ENCODE results near the gene METAP1D. TPM values are rescaled to one million over a fixed set of nuclear protein-coding genes. Genes with fewer than 3 reads are reported as not detected.

METAP1D gene
- total RNA-seq, 1 experiment from 2014 or later = 4.7 TPM

DNA sequence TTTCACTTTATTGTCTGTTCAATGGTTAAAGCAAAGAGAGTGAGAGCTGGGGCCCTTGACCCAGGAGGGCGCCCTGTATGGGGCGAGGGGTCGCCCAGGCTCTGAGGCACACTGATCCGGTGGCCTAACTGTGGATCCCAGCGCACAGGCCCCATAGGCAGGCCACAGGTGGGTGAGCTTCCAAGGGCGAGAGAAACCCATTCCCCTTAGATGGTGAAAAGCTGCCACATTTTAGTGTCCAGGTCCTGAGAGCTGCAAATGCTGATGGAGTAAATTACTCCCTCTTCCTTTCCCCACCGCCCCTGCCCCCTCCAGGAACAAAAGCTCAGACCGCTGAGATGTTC lies 108.8 kb downstream of the METAP1D start:
- no peak for ATAC-seq
- ChIA-PET CTCF (interaction anchor here (0.6 to 6.4 kb wide), 7 partner anchors 12 to 535 kb away, joined by 3 to 56 read pairs (median 4); no protein-coding TSS in a partner anchor), POLR2A (no interaction called here)
- H3K9me3 Mint-ChIP-seq = no peaks in the 10 kb centered on the region
- H3K36me3 Mint-ChIP-seq = no peaks in the 10 kb centered on the region
- peaks cover 86% of the 10 kb centered on the region for H3K27me3 Mint-ChIP-seq (ENCODE audit: low read depth)
- no peak overlapping the region for H3K27ac Mint-ChIP-seq
- TF ChIP-seq NR3C1 (CRISPR knock-in tag; conservative IDR thresholded peaks at IDR 0.05; ENCODE audit: low read depth) (no peak), ZNF671 (CRISPR knock-in tag; IDR thresholded peaks at IDR 0.05) (no peak), EMX1 (CRISPR knock-in tag; IDR thresholded peaks at IDR 0.05) (no peak), IRF1 (CRISPR knock-in tag; IDR thresholded peaks at IDR 0.05) (no peak), ZMAT4 (CRISPR knock-in tag; IDR thresholded peaks at IDR 0.05) (no peak), E2F5 (CRISPR knock-in tag; IDR thresholded peaks at IDR 0.05) (no peak), ATF1 (CRISPR knock-in tag; IDR thresholded peaks at IDR 0.05) (no peak), FOXP1 (CRISPR knock-in tag; IDR thresholded peaks at IDR 0.05; ENCODE audit: borderline replicate concordance) (no peak)
- TF ChIP-seq, protein P1, sequence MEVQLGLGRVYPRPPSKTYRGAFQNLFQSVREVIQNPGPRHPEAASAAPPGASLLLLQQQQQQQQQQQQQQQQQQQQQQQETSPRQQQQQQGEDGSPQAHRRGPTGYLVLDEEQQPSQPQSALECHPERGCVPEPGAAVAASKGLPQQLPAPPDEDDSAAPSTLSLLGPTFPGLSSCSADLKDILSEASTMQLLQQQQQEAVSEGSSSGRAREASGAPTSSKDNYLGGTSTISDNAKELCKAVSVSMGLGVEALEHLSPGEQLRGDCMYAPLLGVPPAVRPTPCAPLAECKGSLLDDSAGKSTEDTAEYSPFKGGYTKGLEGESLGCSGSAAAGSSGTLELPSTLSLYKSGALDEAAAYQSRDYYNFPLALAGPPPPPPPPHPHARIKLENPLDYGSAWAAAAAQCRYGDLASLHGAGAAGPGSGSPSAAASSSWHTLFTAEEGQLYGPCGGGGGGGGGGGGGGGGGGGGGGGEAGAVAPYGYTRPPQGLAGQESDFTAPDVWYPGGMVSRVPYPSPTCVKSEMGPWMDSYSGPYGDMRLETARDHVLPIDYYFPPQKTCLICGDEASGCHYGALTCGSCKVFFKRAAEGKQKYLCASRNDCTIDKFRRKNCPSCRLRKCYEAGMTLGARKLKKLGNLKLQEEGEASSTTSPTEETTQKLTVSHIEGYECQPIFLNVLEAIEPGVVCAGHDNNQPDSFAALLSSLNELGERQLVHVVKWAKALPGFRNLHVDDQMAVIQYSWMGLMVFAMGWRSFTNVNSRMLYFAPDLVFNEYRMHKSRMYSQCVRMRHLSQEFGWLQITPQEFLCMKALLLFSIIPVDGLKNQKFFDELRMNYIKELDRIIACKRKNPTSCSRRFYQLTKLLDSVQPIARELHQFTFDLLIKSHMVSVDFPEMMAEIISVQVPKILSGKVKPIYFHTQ (CRISPR knock-in tag; IDR thresholded peaks at IDR 0.05) = no peak
- TF ChIP-seq, protein P2, sequence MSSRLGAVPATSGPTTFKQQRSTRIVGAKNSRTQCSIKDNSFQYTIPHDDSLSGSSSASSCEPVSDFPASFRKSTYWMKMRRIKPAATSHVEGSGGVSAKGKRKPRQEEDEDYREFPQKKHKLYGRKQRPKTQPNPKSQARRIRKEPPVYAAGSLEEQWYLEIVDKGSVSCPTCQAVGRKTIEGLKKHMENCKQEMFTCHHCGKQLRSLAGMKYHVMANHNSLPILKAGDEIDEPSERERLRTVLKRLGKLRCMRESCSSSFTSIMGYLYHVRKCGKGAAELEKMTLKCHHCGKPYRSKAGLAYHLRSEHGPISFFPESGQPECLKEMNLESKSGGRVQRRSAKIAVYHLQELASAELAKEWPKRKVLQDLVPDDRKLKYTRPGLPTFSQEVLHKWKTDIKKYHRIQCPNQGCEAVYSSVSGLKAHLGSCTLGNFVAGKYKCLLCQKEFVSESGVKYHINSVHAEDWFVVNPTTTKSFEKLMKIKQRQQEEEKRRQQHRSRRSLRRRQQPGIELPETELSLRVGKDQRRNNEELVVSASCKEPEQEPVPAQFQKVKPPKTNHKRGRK (CRISPR knock-in tag; IDR thresholded peaks at IDR 0.05; ENCODE audit: borderline replicate concordance) = no peak
- H3K4me1 Mint-ChIP-seq = peaks cover 32% of the 10 kb centered on the region
- no peak for DNase-seq (ENCODE audit: low spot score)
- H3K4me3 Mint-ChIP-seq = peak overlapping the region; percentile 47; the same call in 1 of the 2 replicates

GRCh38 chr2:172109256-172109987 lies 109.7 kb downstream of the METAP1D start:
- TF ChIP-seq, protein P1 (CRISPR knock-in tag; IDR thresholded peaks at IDR 0.05) = no peak
- TF ChIP-seq TEAD4 (CRISPR knock-in tag; IDR thresholded peaks at IDR 0.05) (no peak), IRF1 (CRISPR knock-in tag; IDR thresholded peaks at IDR 0.05) (no peak), ZNF121 (CRISPR knock-in tag; IDR thresholded peaks at IDR 0.05) (no peak), ZBTB21 (CRISPR knock-in tag; IDR thresholded peaks at IDR 0.05; ENCODE audit: borderline replicate concordance) (no peak), ESRRA (CRISPR knock-in tag; IDR thresholded peaks at IDR 0.05; ENCODE audit: borderline replicate concordance) (no peak)
- TF ChIP-seq, protein P3, sequence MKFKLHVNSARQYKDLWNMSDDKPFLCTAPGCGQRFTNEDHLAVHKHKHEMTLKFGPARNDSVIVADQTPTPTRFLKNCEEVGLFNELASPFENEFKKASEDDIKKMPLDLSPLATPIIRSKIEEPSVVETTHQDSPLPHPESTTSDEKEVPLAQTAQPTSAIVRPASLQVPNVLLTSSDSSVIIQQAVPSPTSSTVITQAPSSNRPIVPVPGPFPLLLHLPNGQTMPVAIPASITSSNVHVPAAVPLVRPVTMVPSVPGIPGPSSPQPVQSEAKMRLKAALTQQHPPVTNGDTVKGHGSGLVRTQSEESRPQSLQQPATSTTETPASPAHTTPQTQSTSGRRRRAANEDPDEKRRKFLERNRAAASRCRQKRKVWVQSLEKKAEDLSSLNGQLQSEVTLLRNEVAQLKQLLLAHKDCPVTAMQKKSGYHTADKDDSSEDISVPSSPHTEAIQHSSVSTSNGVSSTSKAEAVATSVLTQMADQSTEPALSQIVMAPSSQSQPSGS (CRISPR knock-in tag; IDR thresholded peaks at IDR 0.05; ENCODE audit: borderline replicate concordance, low read depth) = no peak
- ChIA-PET POLR2A (no interaction called here), CTCF (interaction anchor here (0.9 to 6.4 kb wide), 6 partner anchors 13 to 536 kb away, joined by 3 to 56 read pairs (median 5); no protein-coding TSS in a partner anchor)
- Mint-ChIP-seq H3K27ac (no peak overlapping the region), H3K4me1 (peaks cover 29% of the 10 kb centered on the region), H3K4me3 (peak overlapping the region; percentile 58), H3K9me3 (no peaks in the 10 kb centered on the region), H3K36me3 (no peaks in the 10 kb centered on the region), H3K27me3 (ENCODE audit: low read depth) (peaks cover 78% of the 10 kb centered on the region)
- ATAC-seq (no peak), DNase-seq (ENCODE audit: low spot score) (no peak)

Data from WTC11 (cell line).